Brain microvascular endothelial cell (primary cell): ENCODE measurements around the gene RPS6KC1.

ENCODE experiments used
- DNase-seq: peaks from one replicate; pipeline ENCODE4 v3.0.0-alpha.2; 2020
- H3K27ac ChIP-seq: fragments of 250-450 bp; sonication (Bioruptor Pico); 2 replicates; pipeline ENCODE4 v1.5.1; 2020; ENCODE audit warnings: mild to moderate bottlenecking, moderate library complexity
- H3K27me3 ChIP-seq: fragments of 250-450 bp; sonication (Bioruptor Pico); replicated peaks from 2 replicates; pipeline ENCODE4 v1.5.1; 2020; ENCODE audit warnings: mild to moderate bottlenecking
- H3K36me3 ChIP-seq: fragments of 250-450 bp; sonication (Bioruptor Pico); replicated peaks from 2 replicates; pipeline ENCODE4 v1.5.1; 2020; ENCODE audit warnings: mild to moderate bottlenecking
- H3K4me3 ChIP-seq: 2 replicates; pipeline ENCODE4 v1.5.1; 2011; ENCODE audit warnings: low read depth, mild to moderate bottlenecking, control low read depth, low read length, moderate library complexity
- CTCF ChIP-seq: IDR thresholded peaks from 2 replicates; pipeline ENCODE4 v1.5.1; 2011; ENCODE audit warnings: low read depth, mild to moderate bottlenecking, moderate library complexity, low read length, control low read depth, inconsistent platforms; ENCODE audit errors: missing control alignments
- in situ Hi-C: cut with HindIII; loops from 2 replicates; pipeline ENCODE4 v1.10.0; 2017; ENCODE audit warnings: low sequenced_read_pairs, low pct_ligation_motif_present

The RPS6KC1 gene

GRCh38 chr1:213057264-213058059, 6.4 kb downstream of the RPS6KC1 start:
- Histone ChIP-seq H3K4me3 (no peak overlapping the region), H3K27me3 (no peaks in the 10 kb centered on the region), H3K36me3 (no peaks in the 10 kb centered on the region), H3K27ac (no peak overlapping the region)
- in situ Hi-C loops: no loop called here
- no peak for DNase-seq
- TF ChIP-seq CTCF: no peak

GRCh38 chr1:213060836-213061235, 9.8 kb downstream of the RPS6KC1 start:
- Histone ChIP-seq H3K27ac (no peak overlapping the region), H3K27me3 (no peaks in the 10 kb centered on the region), H3K36me3 (no peaks in the 10 kb centered on the region), H3K4me3 (no peak overlapping the region)
- no peak for TF ChIP-seq CTCF
- DNase-seq: no peak
- in situ Hi-C loops: no loop called here

- Histone ChIP-seq H3K36me3 (no peaks in the 10 kb centered on the region), H3K27ac (no peak overlapping the region), H3K4me3 (no peak overlapping the region), H3K27me3 (no peaks in the 10 kb centered on the region)
- DNase-seq: no peak
- in situ Hi-C loops: no loop called here
- no peak for TF ChIP-seq CTCF
Measured at GRCh38 chr1:213061263-213061662, 10.2 kb downstream of the RPS6KC1 start.

GRCh38 chr1:213065800-213066199, 14.8 kb downstream of the RPS6KC1 start:
- no peaks in the 10 kb centered on the region for H3K36me3 ChIP-seq
- no peak for DNase-seq
- H3K27me3 ChIP-seq: no peaks in the 10 kb centered on the region
- no peak for TF ChIP-seq CTCF
- in situ Hi-C loops: no loop called here
- H3K4me3 ChIP-seq: no peak overlapping the region
- no peak overlapping the region for H3K27ac ChIP-seq

GRCh38 chr1:213066363-213066762, 15.3 kb downstream of the RPS6KC1 start:
- Histone ChIP-seq H3K27me3 (no peaks in the 10 kb centered on the region), H3K27ac (no peak overlapping the region), H3K4me3 (no peak overlapping the region), H3K36me3 (no peaks in the 10 kb centered on the region)
- in situ Hi-C loops: no loop called here
- DNase-seq: no peak
- TF ChIP-seq CTCF: no peak

- Histone ChIP-seq H3K36me3 (no peaks in the 10 kb centered on the region), H3K27me3 (no peaks in the 10 kb centered on the region), H3K27ac (no peak overlapping the region), H3K4me3 (no peak overlapping the region)
- no peak for DNase-seq
- in situ Hi-C loops: no loop called here
- no peak for TF ChIP-seq CTCF
Measured at GRCh38 chr1:213067352-213067751, 16.3 kb downstream of the RPS6KC1 start.
